Prostate gland (tissue), 2 donors: ENCODE measurements around the gene RPP21. TPM values are rescaled to one million over a fixed set of nuclear protein-coding genes. Genes with fewer than 3 reads are reported as not detected.

Experiments
- DNase-seq: peaks from one replicate; pipeline ENCODE4 v3.0.0-alpha.2; 2019; ENCODE audit warnings: low spot score
- H3K27ac ChIP-seq, 2 donors: fragments of 200-600 bp; sonication (generic); 2 replicates each; pipeline ENCODE4 v1.5.1; 2017 to 2019
- H3K27me3 ChIP-seq: fragments of 200-600 bp; sonication (generic); replicated peaks from 2 replicates; pipeline ENCODE4 v1.5.1; 2019; ENCODE audit not compliant: insufficient read depth
- H3K36me3 ChIP-seq, 2 donors: fragments of 200-600 bp; sonication (generic); 1 replicate in 1 of 2; 2 replicates in 1 of 2; pipeline versions ENCODE4 v1.5.1 to v1.8.1; 2017 to 2019
- H3K4me1 ChIP-seq: fragments of 200-600 bp; sonication (generic); replicated peaks from 2 replicates; pipeline ENCODE4 v1.5.1; 2019
- H3K4me3 ChIP-seq, 2 donors: fragments of 200-600 bp; sonication (generic); 2 replicates each; pipeline ENCODE4 v1.5.1; 2017 to 2019
- H3K9me3 ChIP-seq: fragments of 200-600 bp; sonication (generic); 2 replicates; pipeline ENCODE4 v1.5.1; 2017
- CTCF ChIP-seq, 4 experiments: fragments of 200-600 bp in 2 of 4; fragments of 450-650 bp in 2 of 4; sonication (generic) in 2 of 4; IDR thresholded peaks; 1 replicate in 3 of 4; 2 replicates in 1 of 4; pipeline ENCODE4 v1.5.1; 2016 to 2019; ENCODE audit warnings: antibody characterized with exemption in 4 of 4, mild to moderate bottlenecking in 2 of 4, moderate library complexity in 2 of 4
- POLR2A ChIP-seq: fragments of 450-650 bp; IDR thresholded peaks from one replicate; pipeline ENCODE4 v1.6.1; 2016; ENCODE audit warnings: antibody characterized with exemption, mild to moderate bottlenecking
- POLR2AphosphoS5 ChIP-seq: sonication (generic); formaldehyde crosslinking; IDR thresholded peaks from one replicate; pipeline ENCODE4 v1.6.1; 2017; ENCODE audit warnings: antibody characterized with exemption
- WGBS: methylation state at CpG from one replicate; pipeline ENCODE4 v1.1.5; 2018; 5-methylcytosine and 5-hydroxymethylcytosine counted together
- intact Hi-C: fragments of 100-400 bp; cut with DNase I; formaldehyde crosslinking; loops from one replicate; pipeline ENCODE4 v1.14.2; 2022
- small RNA-seq, 2 donors: library from RNA; depleted of rRNA; stranded (forward); fragments of <200 nt; gene quantifications; one replicate each; pipeline ENCODE3, GENCODE V24; 2016
- total RNA-seq, 2 donors: library from RNA; depleted of rRNA; stranded (reverse); fragments of >200 nt; gene quantifications; one replicate each; pipeline ENCODE4 v1.1.0, GENCODE V29; 2016

Gene RPP21
- total RNA-seq, 2 donors from 2014 or later: 86.7 to 121 TPM

- Histone ChIP-seq H3K27ac (no peak overlapping the region), H3K36me3 (no peaks in the 10 kb centered on the region), H3K9me3 (no peaks in the 10 kb centered on the region), H3K27me3 (no peaks in the 10 kb centered on the region), H3K4me1 (no peaks in the 10 kb centered on the region), H3K4me3 (no peak overlapping the region)
- intact Hi-C loops: loop anchor here (10.0 kb wide), 1 partner anchor 176 kb away; the partner anchor contains the start of gene TRIM26
- TF ChIP-seq CTCF (IDR thresholded peaks at IDR 0.05): no peak
- TF ChIP-seq POLR2AphosphoS5: no peak
- no peak for DNase-seq
- 73% methylated on average over 3 of the region's 3 CpGs for WGBS
These were observed 46.3 kb downstream of the RPP21 start for GRCh38 chr6:30391240-30391639.

GRCh38 chr6:30394139-30394538, 49.2 kb downstream of the RPP21 start:
- intact Hi-C loops: loop anchor here (10.0 kb wide), 1 partner anchor 179 kb away; the partner anchor contains the start of gene TRIM26

More at GRCh38 chr6:30394139-30394538, 49.2 kb downstream of the RPP21 start:
- no peaks in the 10 kb centered on the region for H3K36me3 ChIP-seq
- no peaks in the 10 kb centered on the region for H3K4me1 ChIP-seq
- H3K4me3 ChIP-seq: no peak overlapping the region
- TF ChIP-seq POLR2AphosphoS5 (no peak), POLR2A (no peak), CTCF (IDR thresholded peaks at IDR 0.05) (no peak)
- DNase-seq: no peak
- WGBS: 30% methylated on average over 5 of the region's 5 CpGs
- no peaks in the 10 kb centered on the region for H3K27me3 ChIP-seq
- H3K9me3 ChIP-seq: no peaks in the 10 kb centered on the region
- H3K27ac ChIP-seq: no peak overlapping the region

Small RNA genes within 50 kb of the gene (small RNA-seq; reads per million reads assigned to genes)
- gene HLA-N: 0 reads per million in 2 donors

Other genes starting within 250 kb of the RPP21 start
- gene TRIM31, start 232.1 kb upstream of the RPP21 start, total RNA-seq: under 1 TPM in 1 of 2 donors, not detected in 1; 0.32 TPM
- not detected for gene TRIM40, start 209.0 kb upstream of the RPP21 start, total RNA-seq
- not detected for gene TRIM10, start 183.9 kb upstream of the RPP21 start, total RNA-seq
- gene TRIM15, start 181.6 kb upstream of the RPP21 start, total RNA-seq: not detected
- 100 to 1,000 TPM in 1 of 2 donors, 10 to 100 TPM in 1; 74.8 to 100 TPM for gene TRIM26, start 131.8 kb upstream of the RPP21 start, total RNA-seq
- gene TRIM39, start 18.2 kb upstream of the RPP21 start, total RNA-seq: 10 to 100 TPM; 15.2 to 27.7 TPM
- gene HLA-E, start 144.4 kb downstream of the RPP21 start, total RNA-seq: 100 to 1,000 TPM; 293 to 354 TPM
- 10 to 100 TPM; 38.3 to 56.4 TPM for gene GNL1, start 211.3 kb downstream of the RPP21 start, total RNA-seq
- gene PRR3, start 212.1 kb downstream of the RPP21 start, total RNA-seq: 10 to 100 TPM in 1 of 2 donors, 1 to 10 TPM in 1; 8.6 to 11.7 TPM
- 10 to 100 TPM; 42.3 to 49.2 TPM for gene ABCF1, start 226.3 kb downstream of the RPP21 start, total RNA-seq